Heart left ventricle (tissue), 16 donors: ENCODE measurements around the gene CLCA2. TPM values are rescaled to one million over a fixed set of nuclear protein-coding genes. Genes with fewer than 3 reads are reported as not detected.

Source experiments
- ATAC-seq, 4 donors: fragments of 200-7000 bp; cut with Tn5 transposase; one replicate each; pipeline ENCODE4 v1.9.1; 2020 to 2022; ENCODE audit warnings: moderate library complexity in 4 of 4, mild to moderate bottlenecking in 3 of 4, moderate number of reproducible peaks in 1 of 4
- DNase-seq, 5 donors: peaks; one replicate each; pipeline ENCODE4 v3.0.0-alpha.2; 2020
- H3K27ac ChIP-seq, 12 donors: fragments of 200-600 bp; sonication (generic) in 4 of 12; one replicate each; pipeline versions ENCODE4 v1.5.0 to v1.8.0; 2016 to 2022; ENCODE audit warnings: mild to moderate bottlenecking in 2 of 12
- H3K27me3 ChIP-seq, 9 donors: fragments of 200-600 bp; sonication (generic) in 2 of 9; one replicate each; pipeline versions ENCODE4 v1.5.1 to v1.8.0; 2016 to 2022; ENCODE audit warnings: mild to moderate bottlenecking in 3 of 9
- H3K36me3 ChIP-seq, 9 donors: fragments of 200-600 bp; sonication (generic) in 2 of 9; one replicate each; pipeline versions ENCODE4 v1.5.0 to v1.8.0; 2018 to 2022; ENCODE audit warnings: mild to moderate bottlenecking in 2 of 9
- H3K4me1 ChIP-seq, 12 donors: fragments of 200-600 bp; sonication (generic) in 4 of 12; one replicate each; pipeline versions ENCODE4 v1.5.0 to v1.8.0; 2016 to 2022; ENCODE audit warnings: mild to moderate bottlenecking in 3 of 12
- H3K4me3 ChIP-seq, 12 donors: fragments of 200-600 bp; sonication (generic) in 4 of 12; one replicate each; pipeline versions ENCODE4 v1.5.0 to v1.8.0; 2017 to 2022; ENCODE audit warnings: mild to moderate bottlenecking in 9 of 12, moderate library complexity in 4 of 12
- H3K9me3 ChIP-seq, 12 donors: fragments of 200-600 bp; sonication (generic) in 4 of 12; one replicate each; pipeline versions ENCODE4 v1.5.0 to v1.8.0; 2016 to 2022; ENCODE audit warnings: mild to moderate bottlenecking in 1 of 12
- POLR2A ChIP-seq, 2 donors: fragments of 450-650 bp; IDR thresholded peaks; one replicate each; pipeline ENCODE4 v1.6.1; 2017; ENCODE audit warnings: antibody characterized with exemption in 2 of 2, mild to moderate bottlenecking in 2 of 2, moderate library complexity in 2 of 2
- WGBS, 4 donors: extraction: QIAGEN DNeasy Blood & Tissue Kit in 2 of 4; methylation state at CpG; one replicate each; pipeline versions ENCODE4 v1.1.5 to v1.1.7; 2013 to 2018; 5-methylcytosine and 5-hydroxymethylcytosine counted together
- intact Hi-C, 10 donors: fragments of 100-400 bp; cut with DNase I; formaldehyde crosslinking; loops; one replicate each; pipeline versions ENCODE4 v1.11.1 to v1.14.2; 2022
- polyA plus RNA-seq, 2 donors: library from polyadenylated mRNA; stranded (reverse); fragments of 200-250 nt; gene quantifications; one replicate each; pipeline ENCODE4 v1.2.3, GENCODE V29; 2013
- total RNA-seq, 9 donors: library from RNA; depleted of rRNA in 2 of 9; stranded (reverse); fragments of >200 nt in 2 of 9; fragmentation: NEBNext Ultra II Directional in 3 of 9; extraction: Animal tissue kit (Norgen Biotek cat#: 25700) in 3 of 9; gene quantifications; one replicate each; pipeline versions ENCODE4 v1.1.0 to v1.2.4, GENCODE V29; 2016 to 2023
- TF ChIP-seq, protein P1 (sequence below), 12 donors: fragments of 200-600 bp; sonication (generic) in 4 of 12; IDR thresholded peaks; one replicate each; pipeline versions ENCODE4 v1.5.0 to v1.8.0; 2018 to 2022; ENCODE audit warnings: antibody characterized with exemption in 12 of 12, mild to moderate bottlenecking in 5 of 12
- donor health status: ischemic (EF 13 %, LVEDD 7.1; RV severe dilation, severe dysfunction).
- donor health status: healthy with polysubstance abuse.
- donor health status: DM: no; HTN: yes; CAD: no.
- donor health status: DM: no; HTN: no; CAD: no.
- donor health status: ischemic (EF 25% LVEDD 6.9; RV normal size, moderate dysfunction).
- donor health status: ischemic (EF 25% LVEDD 5.7; RV mildly dilated, moderate dysfunction).
- donor health status: healthy.
- donor health status: DM: yes; HTN: yes; CAD: no.
- donor health status: ischemic (EF 35%, LVEDD 5.7; RV mildly dilated, moderate dysfunction).
- donor health status: nonischemic (EF 11% LVEDD 7.7; RV severe dilation, severe dysfunction).
- donor health status: DM: yes; HTN: yes; CAD: no.
- donor health status: PGD.
- donor health status: ischemic (EF 29% LVEDD 5.4; RV normal size, mild dysfunction).
- donor health status: nonischemic (EF 23%, LVEDD 6.1; RV moderate dilation, normal function).

Gene CLCA2
- total and polyA plus RNA-seq, 11 donors: 0.07 to 0.24 (median 0.16) TPM; not detected in 8

- 77 to 88% (median 85%) methylated on average over 6 of the region's 6 CpGs for WGBS, 4 donors
- DNase-seq: no peak
- H3K9me3 ChIP-seq: no peaks in the 10 kb centered on the region
- no peak for ATAC-seq
- H3K36me3 ChIP-seq: no peaks in the 10 kb centered on the region
- H3K4me1 ChIP-seq: peaks cover 0 to 5% (median 0%) of the 10 kb centered on the region in 12 donors
- no peaks in the 10 kb centered on the region for H3K27me3 ChIP-seq
- no peak overlapping the region for H3K27ac ChIP-seq
- H3K4me3 ChIP-seq: no peak overlapping the region
- intact Hi-C loops: no loop called here
- no peak for TF ChIP-seq POLR2A (IDR thresholded peaks at IDR 0.05)
- TF ChIP-seq, protein P1, sequence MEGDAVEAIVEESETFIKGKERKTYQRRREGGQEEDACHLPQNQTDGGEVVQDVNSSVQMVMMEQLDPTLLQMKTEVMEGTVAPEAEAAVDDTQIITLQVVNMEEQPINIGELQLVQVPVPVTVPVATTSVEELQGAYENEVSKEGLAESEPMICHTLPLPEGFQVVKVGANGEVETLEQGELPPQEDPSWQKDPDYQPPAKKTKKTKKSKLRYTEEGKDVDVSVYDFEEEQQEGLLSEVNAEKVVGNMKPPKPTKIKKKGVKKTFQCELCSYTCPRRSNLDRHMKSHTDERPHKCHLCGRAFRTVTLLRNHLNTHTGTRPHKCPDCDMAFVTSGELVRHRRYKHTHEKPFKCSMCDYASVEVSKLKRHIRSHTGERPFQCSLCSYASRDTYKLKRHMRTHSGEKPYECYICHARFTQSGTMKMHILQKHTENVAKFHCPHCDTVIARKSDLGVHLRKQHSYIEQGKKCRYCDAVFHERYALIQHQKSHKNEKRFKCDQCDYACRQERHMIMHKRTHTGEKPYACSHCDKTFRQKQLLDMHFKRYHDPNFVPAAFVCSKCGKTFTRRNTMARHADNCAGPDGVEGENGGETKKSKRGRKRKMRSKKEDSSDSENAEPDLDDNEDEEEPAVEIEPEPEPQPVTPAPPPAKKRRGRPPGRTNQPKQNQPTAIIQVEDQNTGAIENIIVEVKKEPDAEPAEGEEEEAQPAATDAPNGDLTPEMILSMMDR (IDR thresholded peaks at IDR 0.05): no peak
Observed at GRCh38 chr1:86416343-86416742, 7.6 kb upstream of the CLCA2 start.

DNA sequence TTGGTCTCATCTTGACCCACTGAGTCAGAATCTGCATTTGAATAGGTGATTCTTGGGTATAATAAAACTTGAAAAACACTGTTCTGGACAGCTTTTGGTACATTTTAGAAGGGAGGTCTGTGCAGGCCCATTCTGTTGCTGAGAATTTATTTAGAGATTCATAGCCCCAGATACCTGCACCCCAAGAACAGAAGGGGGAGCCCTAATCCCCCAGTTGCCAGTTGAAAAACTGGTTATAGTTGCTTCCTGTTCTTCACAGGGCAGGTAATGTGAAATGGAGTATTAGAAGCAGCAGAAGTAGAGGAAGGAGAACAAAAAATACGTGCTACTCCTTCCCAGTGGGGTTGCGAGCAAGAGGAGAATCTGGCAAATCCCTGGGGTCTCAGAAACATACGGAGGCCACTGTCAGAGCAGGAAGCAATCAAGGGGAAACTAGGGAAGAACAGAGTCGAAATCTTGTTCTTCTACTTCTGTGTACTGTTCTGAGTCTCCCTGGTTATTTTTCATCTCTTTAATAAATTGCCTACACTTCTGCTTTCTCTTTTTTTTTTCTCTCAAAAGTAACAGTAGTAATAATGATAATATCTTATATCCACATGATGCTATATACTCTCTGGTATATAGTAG, 4.6 kb upstream of the CLCA2 start:
- ATAC-seq (peak in 1 of 4 donors; percentile 27), DNase-seq (no peak)
- Histone ChIP-seq H3K27me3 (no peaks in the 10 kb centered on the region), H3K4me3 (no peak overlapping the region), H3K36me3 (no peaks in the 10 kb centered on the region), H3K27ac (no peak overlapping the region), H3K9me3 (no peaks in the 10 kb centered on the region), H3K4me1 (peaks cover 0 to 5% (median 0%) of the 10 kb centered on the region in 12 donors)
- intact Hi-C loops: no loop called here
- 37 to 57% (median 53%) methylated on average over 4 of the region's 4 CpGs for WGBS, 4 donors
- no peak for TF ChIP-seq POLR2A (IDR thresholded peaks at IDR 0.05)
- TF ChIP-seq, protein P1 (IDR thresholded peaks at IDR 0.05): peak in 8 of 12 donors; percentile 13 to 59 (median 38)

DNA sequence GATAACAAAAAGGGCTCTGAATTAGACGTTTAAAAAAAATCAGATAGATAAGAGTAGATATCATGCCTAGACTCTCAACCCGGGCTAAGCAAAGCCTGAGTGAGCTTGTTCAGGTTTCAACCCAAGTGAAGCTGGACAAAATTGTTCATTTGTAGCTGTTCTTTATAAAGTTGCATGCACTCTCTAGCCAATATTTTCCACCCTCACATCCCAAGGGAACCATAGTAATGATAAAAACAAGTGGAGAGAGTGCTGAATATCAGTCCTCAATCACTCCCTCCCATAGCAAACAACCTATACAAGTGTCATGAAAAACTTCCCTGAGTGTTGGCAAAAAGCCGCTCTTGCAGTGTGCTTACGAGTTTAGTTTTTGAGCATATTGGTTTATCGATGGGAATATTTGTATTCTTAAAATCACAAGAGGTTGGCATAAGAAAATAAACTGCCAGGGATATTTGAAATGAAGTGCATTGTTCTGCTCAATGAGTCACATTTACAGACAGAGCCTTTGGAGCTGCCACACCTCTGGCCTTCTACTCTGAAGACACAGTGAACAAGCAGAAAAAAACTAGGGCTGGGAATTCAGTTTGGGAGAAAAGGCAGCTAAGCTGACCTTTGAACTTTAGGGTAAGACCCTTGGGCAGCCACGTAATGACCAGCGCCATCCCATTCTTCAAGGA, 2.2 kb upstream of the CLCA2 start:
- intact Hi-C loops: no loop called here
- H3K27me3 ChIP-seq: no peaks in the 10 kb centered on the region
- DNase-seq (no peak), ATAC-seq (no peak)
- no peaks in the 10 kb centered on the region for H3K9me3 ChIP-seq
- whole genome bisulfite sequencing, 4 donors: 70 to 74% (median 71%) methylated on average over 7 of the region's 7 CpGs
- no peaks in the 10 kb centered on the region for H3K36me3 ChIP-seq
- H3K4me3 ChIP-seq: no peak overlapping the region
- no peak for TF ChIP-seq POLR2A (IDR thresholded peaks at IDR 0.05)
- TF ChIP-seq, protein P1 (IDR thresholded peaks at IDR 0.05): no peak
- H3K4me1 ChIP-seq: peaks cover 0 to 5% (median 0%) of the 10 kb centered on the region in 12 donors
- H3K27ac ChIP-seq: no peak overlapping the region

DNA sequence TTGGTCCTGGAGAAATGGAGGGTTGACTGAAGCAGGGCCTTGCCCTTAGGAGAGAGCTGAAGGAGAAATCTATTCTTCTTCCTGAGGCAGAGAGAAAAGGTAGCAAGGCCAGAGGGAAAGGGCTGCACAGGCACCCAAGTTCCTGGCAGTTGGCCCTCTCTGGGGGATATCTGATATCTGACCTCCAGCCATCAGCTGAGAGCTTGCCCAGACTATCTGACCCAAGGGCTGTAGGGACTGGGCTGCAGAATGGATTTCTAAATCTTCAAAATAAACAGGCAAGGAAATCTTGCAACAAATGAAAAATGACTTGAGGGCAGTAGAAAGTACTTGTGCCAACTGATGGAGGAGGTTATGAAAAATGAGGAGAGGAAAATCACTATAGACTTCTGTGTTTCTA, 498 bp upstream of the CLCA2 start:
- H3K4me3 ChIP-seq: no peak overlapping the region
- ATAC-seq (no peak), DNase-seq (no peak)
- H3K4me1 ChIP-seq: peaks cover 0 to 5% (median 0%) of the 10 kb centered on the region in 12 donors
- no peaks in the 10 kb centered on the region for H3K36me3 ChIP-seq
- no peak overlapping the region for H3K27ac ChIP-seq
- H3K27me3 ChIP-seq: no peaks in the 10 kb centered on the region
- TF ChIP-seq, protein P1 (IDR thresholded peaks at IDR 0.05): no peak
- no peak for TF ChIP-seq POLR2A (IDR thresholded peaks at IDR 0.05)
- no peaks in the 10 kb centered on the region for H3K9me3 ChIP-seq
- intact Hi-C loops: no loop called here
